Calu3 (cell line): ENCODE results near the gene RD3L. TPM values are rescaled to one million over a fixed set of nuclear protein-coding genes. Genes with fewer than 3 reads are reported as not detected.

ENCODE experiments used
- total RNA-seq: library from RNA; stranded (reverse); gene quantifications from 2 replicates; pipeline ENCODE4 v1.2.3, GENCODE V29; 2022

Gene RD3L
- total RNA-seq, 1 experiment from 2014 or later, result not detected

Other genes starting within 250 kb of the RD3L start
- gene XRCC3, start 227.1 kb downstream of the RD3L start, total RNA-seq, result 48.6 and 52.9 TPM in 2 replicates
- gene ZFYVE21, start 226.7 kb downstream of the RD3L start, total RNA-seq, result 45.7 and 48.8 TPM in 2 replicates
- gene PPP1R13B, start 95.0 kb downstream of the RD3L start, total RNA-seq, result 23.2 and 27.7 TPM in 2 replicates
- gene TDRD9, start 14.1 kb downstream of the RD3L start, total RNA-seq, result not detected in 2 replicates
- gene ASPG, start 143.2 kb upstream of the RD3L start, total RNA-seq, result not detected in 2 replicates
- gene KIF26A, start 196.1 kb upstream of the RD3L start, total RNA-seq, result 0.07 TPM in 2 replicates